ENCODE results near the gene FPR1. TPM values are rescaled to one million over a fixed set of nuclear protein-coding genes. Genes with fewer than 3 reads are reported as not detected.

The FPR1 gene
- total and polyA plus RNA-seq, 2 of the 4 experiments (the other 2 are of a cell fraction), result not detected

- CTCF ChIA-PET, result no interaction called here
- H3K9me1 ChIP-seq (ENCODE audit: insufficient read depth, low read length), result no peaks in the 10 kb centered on the region
- ATAC-seq (ENCODE audit: low read depth), result no peak
- no peaks in the 10 kb centered on the region for H4K20me1 ChIP-seq (ENCODE audit: insufficient read depth, low read length)
- no peak within 1 kb of the TSS for H2BK20ac ChIP-seq (ENCODE audit: low read depth, low read length)
- no peak within 1 kb of the TSS for H4K8ac ChIP-seq (ENCODE audit: low read depth in 2 of 2, low read length in 2 of 2)
- no peak within 1 kb of the TSS for H2BK15ac ChIP-seq (ENCODE audit: low read depth, low read length)
- H4K5ac ChIP-seq (ENCODE audit: low read depth, low read length), result no peak within 1 kb of the TSS
- H2BK120ac ChIP-seq (ENCODE audit: low read depth, low read length), result no peak within 1 kb of the TSS
- in situ Hi-C loops (cut with MboI; ENCODE audit: low sequenced_read_pairs) (no loop called here), intact Hi-C loops (cut with micrococcal nuclease) (no loop called here), dilution Hi-C loops (cut with HindIII; ENCODE audit: low sequenced_read_pairs, unreplicated experiment) (no loop called here)
- POLR2A ChIA-PET (ENCODE audit: unreplicated experiment), result no interaction called here
- H3K56ac ChIP-seq (ENCODE audit: extremely low read depth, insufficient read depth, low read length), result no peak within 1 kb of the TSS
- no peak within 1 kb of the TSS for H3K4me2 ChIP-seq (ENCODE audit: low read depth, low read length)
- no peak within 1 kb of the TSS for H3K27ac ChIP-seq (ENCODE audit: insufficient read depth, low read length)
- H3K23ac ChIP-seq (ENCODE audit: low read depth, low read length), result no peak within 1 kb of the TSS
- H2AK5ac ChIP-seq (ENCODE audit: low read depth, low read length), result no peak within 1 kb of the TSS
- no peak within 1 kb of the TSS for H2BK5ac ChIP-seq (ENCODE audit: low read depth, low read length, poor library complexity, severe bottlenecking)
- no peaks in the 10 kb centered on the region for H3K27me3 ChIP-seq (ENCODE audit: control insufficient read depth, insufficient read depth, low read length)
- no peak within 1 kb of the TSS for H3K14ac ChIP-seq (replicated peaks; ENCODE audit: low read depth, low read length)
- no TSS peak for BruUV-seq (replicated peaks)
- H3K18ac ChIP-seq (ENCODE audit: low read depth, low read length), result no peak within 1 kb of the TSS
- no peak within 1 kb of the TSS for H2AFZ ChIP-seq (replicated peaks; ENCODE audit: low read length, poor library complexity)
- DNase-seq, result no peak
- H3K9me3 ChIP-seq (ENCODE audit: control insufficient read depth, insufficient read depth, low read length), result peaks cover 2% of the 10 kb centered on the region; the same call in 1 of the 2 replicates
- no CpG with 5 or more reads among the region's 2 CpGs for WGBS, 2 experiments (ENCODE audit: extremely low coverage in 2 of 2, insufficient read length in 1 of 2)
- no peaks in the 10 kb centered on the region for H3K36me3 ChIP-seq (ENCODE audit: control insufficient read depth, insufficient read depth, low read length)
- H3K4me1 ChIP-seq (ENCODE audit: control insufficient read depth, insufficient read depth, low read length), result peaks cover 2% of the 10 kb centered on the region
- no peak within 1 kb of the TSS for H2AK9ac ChIP-seq (replicated peaks; ENCODE audit: low read depth, low read length, poor library complexity)
- H3K79me1 ChIP-seq (ENCODE audit: low read depth in 1 of 2, low read length in 2 of 2), result no peaks in the 10 kb centered on the region
- H3K4me3 ChIP-seq (ENCODE audit: insufficient read depth, low read depth, low read length), result no peak within 1 kb of the TSS
- no peak for TF ChIP-seq ELK1 (IDR thresholded peaks at IDR 0.05; ENCODE audit: borderline replicate concordance, low read depth, low read length)
- no peak for TF ChIP-seq POLR2A (IDR thresholded peaks at IDR 0.05; ENCODE audit: low read depth, low read length)
- TF ChIP-seq CTCF (conservative IDR thresholded peaks at IDR 0.05; ENCODE audit: low read depth, low read length), result no peak
- no peak for TF ChIP-seq FOS (IDR thresholded peaks at IDR 0.05; ENCODE audit: low read depth, low read length)
- no peak for TF ChIP-seq CHD1 (IDR thresholded peaks at IDR 0.05; ENCODE audit: low read depth, low read length)
- TF ChIP-seq MXI1 (IDR thresholded peaks at IDR 0.05; ENCODE audit: borderline replicate concordance, low read depth, low read length), result no peak
- TF ChIP-seq RFX5 (IDR thresholded peaks at IDR 0.05; ENCODE audit: low read depth, low read length), result no peak
- TF ChIP-seq RAD21 (IDR thresholded peaks at IDR 0.05; ENCODE audit: low read length), result no peak
- TF ChIP-seq MAZ (IDR thresholded peaks at IDR 0.05; ENCODE audit: borderline replicate concordance, low read depth, low read length), result no peak
- no peak for TF ChIP-seq BHLHE40 (IDR thresholded peaks at IDR 0.05; ENCODE audit: low read depth, low read length)
- no peak for TF ChIP-seq CEBPB (IDR thresholded peaks at IDR 0.05; ENCODE audit: low read depth, low read length)
- TF ChIP-seq RCOR1 (IDR thresholded peaks at IDR 0.05; ENCODE audit: insufficient replicate concordance, low read length), result no peak
- TF ChIP-seq NFE2L2 (IDR thresholded peaks at IDR 0.05; ENCODE audit: low read depth, low read length), result no peak
- TF ChIP-seq USF2 (IDR thresholded peaks at IDR 0.05; ENCODE audit: low read depth, low read length), result no peak
- TF ChIP-seq MAFK (IDR thresholded peaks at IDR 0.05; ENCODE audit: low read depth, low read length), result no peak
- TF ChIP-seq SMC3 (IDR thresholded peaks at IDR 0.05; ENCODE audit: low read depth, low read length), result no peak
- H4K91ac ChIP-seq (ENCODE audit: insufficient read depth, low read depth, low read length), result no peak within 1 kb of the TSS
- no peak within 1 kb of the TSS for H3K9ac ChIP-seq (ENCODE audit: low read depth, low read length)
- no peak within 1 kb of the TSS for H3K4ac ChIP-seq (ENCODE audit: low read depth, low read length)
Measured at GRCh38 chr19:51794885-51795490, 43.3 kb upstream of the FPR1 start, which contains the start of gene FPR3. Gene FPR3, plus strand, starts transcription at chr19:51795157. Its CDS starts 28,592 bp downstream, at chr19:51823749.
